ENCODE data around the gene DLX6.

Gene DLX6

GRCh38 chr7:97005183-97006054, at the start of gene DLX6:
DLX6 (plus strand) TSS chr7:97005553; CDS start chr7:97005978, 425 bp downstream.
- peak; percentile 29 to 31 for DNase-seq

GRCh38 chr7:96959135-96959534, 46.2 kb upstream of the DLX6 start:
- no peak for DNase-seq

- DNase-seq = no peak
Observed at GRCh38 chr7:96962221-96962885, 43.0 kb upstream of the DLX6 start.

GRCh38 chr7:96968981-96969380, 36.4 kb upstream of the DLX6 start:
- no peak for DNase-seq

GRCh38 chr7:96970739-96971138, 34.6 kb upstream of the DLX6 start:
- DNase-seq = no peak

DNA sequence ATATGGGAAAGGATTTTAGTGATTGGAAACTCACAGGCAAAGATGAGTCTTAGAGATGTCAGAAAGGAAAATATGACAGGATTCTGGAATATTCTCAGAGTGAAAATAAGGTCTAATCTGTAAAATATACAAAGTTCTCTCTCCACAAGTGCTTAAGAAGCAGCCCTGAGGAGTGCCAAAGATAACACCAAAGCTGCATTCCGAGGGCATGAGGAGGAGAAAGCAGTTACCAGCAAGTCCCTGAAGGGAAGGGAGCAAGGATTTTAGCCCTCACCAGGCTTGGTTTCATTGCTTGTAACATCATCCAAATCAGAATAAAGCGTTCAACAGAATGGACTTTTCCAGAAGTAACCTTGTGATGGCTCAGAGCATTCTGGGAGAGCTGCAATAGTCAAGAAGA, 31.4 kb upstream of the DLX6 start:
- no peak for DNase-seq

- DNase-seq = no peak
Observed at GRCh38 chr7:96976106-96976505, 29.2 kb upstream of the DLX6 start.

- no peak for DNase-seq
Observed at GRCh38 chr7:96977445-96977844, 27.9 kb upstream of the DLX6 start.

DNA sequence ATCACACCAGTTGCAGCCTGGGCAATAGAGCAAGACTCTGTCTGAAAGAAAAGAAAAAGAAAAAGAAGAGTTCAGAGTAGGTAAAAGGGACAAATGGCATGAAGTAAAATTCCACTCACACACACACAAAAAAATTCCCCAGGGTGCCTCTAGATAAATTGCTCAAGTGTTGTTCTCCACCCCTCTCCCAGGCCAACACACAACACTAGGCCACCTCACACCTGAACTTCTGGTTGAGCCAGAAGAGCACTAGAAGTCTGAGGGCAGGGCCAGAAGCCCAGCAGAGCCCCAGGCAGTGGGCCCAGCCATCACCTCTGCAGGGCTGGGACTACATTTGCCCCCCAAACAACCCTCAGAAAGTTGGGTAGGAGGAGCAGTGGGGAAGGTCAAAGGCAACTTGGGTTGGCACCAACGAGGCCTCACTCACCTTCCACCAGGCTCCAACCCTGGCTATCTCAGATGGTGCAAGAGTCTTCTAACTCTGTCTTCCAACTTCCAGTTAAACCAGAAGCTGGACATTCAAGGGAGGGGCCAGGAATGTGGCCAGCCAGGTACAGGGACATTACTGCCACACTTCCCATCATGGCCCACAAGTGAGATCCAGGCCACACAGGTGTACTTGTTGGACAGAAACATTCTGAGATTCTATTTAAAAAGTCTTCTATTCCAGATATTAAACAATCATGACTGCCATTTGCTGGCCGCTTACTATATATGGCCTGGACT, 25.6 kb upstream of the DLX6 start:
- no peak for DNase-seq

- no peak for DNase-seq
Observed at GRCh38 chr7:96982586-96982985, 22.8 kb upstream of the DLX6 start.

DNA sequence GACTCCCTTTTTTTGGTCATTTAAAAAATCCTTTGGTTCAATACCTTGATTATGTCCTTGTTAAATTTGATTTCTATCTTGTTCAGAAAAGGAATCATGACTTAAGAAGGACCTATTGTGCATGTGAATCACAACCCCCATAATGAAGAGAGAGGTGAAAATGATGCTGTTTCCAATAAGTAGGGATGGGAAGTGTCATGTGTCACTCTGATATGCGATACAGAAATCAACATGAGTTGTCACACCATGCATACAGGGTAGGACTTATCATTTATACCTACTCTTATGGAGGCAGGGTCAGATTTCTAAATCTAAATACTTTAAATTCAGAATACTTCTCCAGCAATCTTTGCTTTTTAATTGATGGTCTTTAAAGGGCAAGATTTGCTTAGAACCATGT, 19.4 kb upstream of the DLX6 start:
- no peak for DNase-seq

DNA sequence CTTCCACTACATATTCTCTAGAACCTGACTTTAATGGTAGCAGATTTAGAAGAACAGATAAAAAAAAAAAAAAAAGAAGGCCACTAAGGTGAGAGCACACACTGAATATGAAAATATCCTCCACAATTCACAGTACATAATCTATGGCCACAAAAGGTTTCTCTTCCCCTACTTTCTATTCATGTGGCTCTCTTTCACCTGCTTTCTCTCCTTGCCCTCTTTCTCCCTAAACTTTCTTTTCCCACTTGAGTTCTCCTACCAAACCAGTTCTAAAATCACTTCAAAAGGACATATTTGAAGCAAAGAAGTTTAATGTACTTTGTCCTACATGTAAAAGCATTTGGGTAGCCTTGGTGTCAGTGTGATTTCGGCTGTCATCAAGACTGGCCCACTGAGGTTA, 18.5 kb upstream of the DLX6 start:
- DNase-seq = no peak

GRCh38 chr7:96987719-96988118, 17.6 kb upstream of the DLX6 start:
- no peak for DNase-seq

GRCh38 chr7:96989241-96989858, 16.0 kb upstream of the DLX6 start:
- no peak for DNase-seq

DNA sequence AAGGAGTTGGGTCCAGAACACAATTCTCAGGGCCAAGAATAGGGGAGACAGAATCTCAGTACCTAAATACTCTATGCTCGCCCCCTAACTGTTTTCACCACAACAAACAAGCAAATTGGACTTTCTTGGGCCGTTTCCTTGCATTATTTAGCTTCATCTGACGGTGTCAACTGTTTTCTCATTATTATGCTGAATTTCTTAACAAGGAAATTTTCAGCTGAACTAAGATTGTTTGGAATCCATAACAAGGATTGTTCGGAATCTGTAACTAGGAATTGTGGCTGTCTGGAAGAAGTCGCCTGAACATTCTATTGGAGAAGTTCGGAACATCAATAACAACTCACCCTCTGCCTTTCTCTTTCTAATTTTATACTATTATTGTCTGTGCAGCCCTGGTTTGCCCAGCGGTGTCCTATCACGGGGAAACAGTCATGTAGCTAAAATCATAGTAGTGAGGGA, 15.5 kb upstream of the DLX6 start:
- no peak for DNase-seq

GRCh38 chr7:96991546-96992191, 13.7 kb upstream of the DLX6 start:
- no peak for DNase-seq

DNA sequence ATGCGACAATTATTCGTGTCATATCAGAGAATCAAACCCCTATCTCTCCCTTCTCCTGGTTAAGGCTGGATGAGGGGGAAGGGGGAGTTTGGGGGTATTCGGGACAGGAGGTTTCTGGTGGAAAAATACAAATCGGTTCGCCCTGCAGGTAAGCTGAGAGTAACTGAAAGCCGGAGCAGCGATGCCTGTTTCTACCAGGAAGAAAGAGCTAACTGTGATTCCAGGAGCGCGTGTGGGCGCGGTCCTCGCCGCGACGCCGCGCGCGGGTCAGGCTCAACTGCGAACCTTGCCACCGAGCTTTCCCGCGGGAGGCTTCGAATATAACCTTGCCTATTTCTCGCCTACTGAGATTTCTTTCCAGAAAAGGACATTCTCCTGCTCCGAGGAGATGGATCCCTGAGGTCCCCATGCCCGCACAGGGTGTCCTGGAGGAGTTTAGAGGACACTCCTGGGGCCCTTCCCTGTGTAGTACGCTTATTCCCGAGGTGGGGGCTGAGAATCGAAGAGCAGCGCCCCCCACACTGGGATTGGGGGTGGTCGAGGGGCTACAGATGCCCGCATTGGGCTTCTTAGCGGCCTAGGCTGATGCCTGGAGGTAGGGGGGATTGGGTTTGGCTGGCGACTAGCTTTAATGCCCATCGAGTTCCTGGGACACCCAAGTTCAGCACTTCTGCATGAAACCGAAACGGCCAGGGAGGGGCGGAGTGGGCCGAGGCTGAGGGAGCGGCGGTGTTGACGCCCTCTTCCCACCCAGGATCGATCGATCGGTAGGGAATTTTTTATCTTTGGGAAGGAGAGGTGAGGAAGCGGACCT, 13.0 kb upstream of the DLX6 start:
- DNase-seq = no peak

DNA sequence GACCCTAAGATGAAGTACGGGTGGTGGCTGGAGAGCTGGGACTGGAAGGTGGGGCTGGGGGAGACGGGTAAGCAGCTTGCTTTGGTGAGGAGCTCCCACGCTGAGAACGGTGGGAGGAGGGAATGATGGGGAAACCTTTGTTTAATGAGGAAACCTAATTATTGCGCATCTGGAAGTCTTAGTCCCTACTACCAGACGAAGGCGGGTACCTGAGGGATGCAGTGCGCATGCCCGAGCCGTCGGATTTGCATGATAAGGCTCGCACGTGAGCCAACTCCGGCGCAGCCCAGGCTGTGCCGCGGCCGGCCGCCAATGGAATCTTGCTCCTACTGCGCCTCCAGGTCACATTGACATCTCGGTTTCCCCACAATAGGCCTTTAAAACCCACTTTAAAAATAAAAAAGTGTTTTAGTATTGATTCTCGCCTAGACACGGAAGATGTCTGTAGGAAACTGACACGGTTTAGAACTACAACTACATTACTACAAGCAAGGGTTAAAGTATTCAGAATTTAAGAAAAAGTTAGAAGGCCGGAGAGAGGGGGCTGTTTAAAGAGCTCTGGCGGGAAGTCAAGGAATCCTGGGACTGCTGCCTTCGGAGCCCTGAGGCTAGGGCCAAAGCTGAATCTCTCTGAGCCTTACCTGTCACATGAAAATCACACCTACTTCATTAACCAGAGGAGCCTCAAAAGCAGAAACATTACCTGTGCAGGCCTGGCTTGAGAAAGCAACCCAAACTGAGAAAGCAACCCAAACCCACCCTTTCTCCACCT, 12.1 kb upstream of the DLX6 start:
- DNase-seq = no peak

- no peak for DNase-seq
Observed at GRCh38 chr7:96993980-96994379, 11.4 kb upstream of the DLX6 start.

GRCh38 chr7:96995406-96996110, 9.8 kb upstream of the DLX6 start:
- DNase-seq = no peak

Measured in CD4-positive, alpha-beta T cell treated with Interleukin-4 for 1 hour (primary cell).